ENCODE data around the gene PNPO. TPM values are rescaled to one million over a fixed set of nuclear protein-coding genes. Genes with fewer than 3 reads are reported as not detected.

PNPO gene
- total and polyA plus RNA-seq, 2 of the 13 experiments (the other 11 are each of a cell fraction or from before 2014, with no cell fraction given), result 47.9 to 63.3 TPM

DNA sequence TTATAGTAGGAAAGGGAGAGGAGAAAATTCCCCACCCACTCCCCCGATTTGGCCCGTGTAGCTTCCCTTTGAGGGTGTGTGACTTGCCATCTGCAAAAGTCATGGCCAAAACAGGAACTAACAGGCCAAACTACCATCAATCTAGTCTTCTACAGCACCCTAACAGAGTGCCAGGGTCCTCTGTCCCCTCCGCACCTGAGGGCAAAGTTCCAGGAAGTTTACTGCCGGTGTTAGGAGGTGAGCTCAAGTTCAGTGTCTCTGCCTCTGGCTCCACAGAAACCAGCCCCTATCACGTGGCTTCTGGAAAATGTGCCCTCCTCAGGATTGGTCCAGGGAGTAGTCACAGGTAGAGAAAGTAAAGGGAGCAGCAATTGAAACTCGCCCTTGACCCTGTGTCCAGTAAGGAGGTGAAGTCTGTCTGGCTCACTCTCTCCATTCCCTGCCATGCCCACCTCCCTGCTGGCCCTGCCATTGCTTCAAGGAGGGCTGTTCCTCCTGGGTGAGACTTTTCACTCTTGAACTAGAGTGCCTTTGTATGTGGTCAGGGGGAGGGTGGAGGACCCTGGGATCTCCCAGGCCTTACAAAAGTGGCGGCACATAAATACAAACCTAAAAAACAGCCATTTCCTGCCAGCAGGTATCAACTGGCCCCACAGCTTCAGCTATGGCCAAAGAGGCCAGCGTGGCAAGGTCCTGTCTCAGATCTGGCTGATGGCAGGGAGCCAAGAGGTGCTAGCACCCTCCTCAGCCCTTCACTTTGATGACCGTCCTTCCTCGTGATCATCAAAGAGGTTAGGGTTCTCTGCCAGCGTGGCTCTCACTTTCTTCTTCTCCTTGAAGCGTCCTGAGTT, 11.0 kb downstream of the PNPO start (continued):
- TF ChIP-seq, protein P1, sequence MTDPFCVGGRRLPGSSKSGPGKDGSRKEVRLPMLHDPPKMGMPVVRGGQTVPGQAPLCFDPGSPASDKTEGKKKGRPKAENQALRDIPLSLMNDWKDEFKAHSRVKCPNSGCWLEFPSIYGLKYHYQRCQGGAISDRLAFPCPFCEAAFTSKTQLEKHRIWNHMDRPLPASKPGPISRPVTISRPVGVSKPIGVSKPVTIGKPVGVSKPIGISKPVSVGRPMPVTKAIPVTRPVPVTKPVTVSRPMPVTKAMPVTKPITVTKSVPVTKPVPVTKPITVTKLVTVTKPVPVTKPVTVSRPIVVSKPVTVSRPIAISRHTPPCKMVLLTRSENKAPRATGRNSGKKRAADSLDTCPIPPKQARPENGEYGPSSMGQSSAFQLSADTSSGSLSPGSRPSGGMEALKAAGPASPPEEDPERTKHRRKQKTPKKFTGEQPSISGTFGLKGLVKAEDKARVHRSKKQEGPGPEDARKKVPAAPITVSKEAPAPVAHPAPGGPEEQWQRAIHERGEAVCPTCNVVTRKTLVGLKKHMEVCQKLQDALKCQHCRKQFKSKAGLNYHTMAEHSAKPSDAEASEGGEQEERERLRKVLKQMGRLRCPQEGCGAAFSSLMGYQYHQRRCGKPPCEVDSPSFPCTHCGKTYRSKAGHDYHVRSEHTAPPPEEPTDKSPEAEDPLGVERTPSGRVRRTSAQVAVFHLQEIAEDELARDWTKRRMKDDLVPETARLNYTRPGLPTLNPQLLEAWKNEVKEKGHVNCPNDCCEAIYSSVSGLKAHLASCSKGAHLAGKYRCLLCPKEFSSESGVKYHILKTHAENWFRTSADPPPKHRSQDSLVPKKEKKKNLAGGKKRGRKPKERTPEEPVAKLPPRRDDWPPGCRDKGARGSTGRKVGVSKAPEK (CRISPR knock-in tag; IDR thresholded peaks at IDR 0.05; ENCODE audit: borderline replicate concordance), result 0 out of 2 replicates have a peak, but pooled peaks have one; percentile 40
- TF ChIP-seq ZNF251 (CRISPR knock-in tag; IDR thresholded peaks at IDR 0.05) (no peak), ZNF354B (CRISPR knock-in tag; IDR thresholded peaks at IDR 0.05) (no peak), ATF7 (IDR thresholded peaks at IDR 0.05) (no peak), ATF7 (CRISPR knock-in tag; IDR thresholded peaks at IDR 0.05) (no peak), ZFP90 (CRISPR knock-in tag; IDR thresholded peaks at IDR 0.05; ENCODE audit: borderline replicate concordance) (peak; percentile 74; the same call in 1 of the 2 replicates), ZNF20 (CRISPR knock-in tag; IDR thresholded peaks at IDR 0.05) (no peak), POLR2G (IDR thresholded peaks at IDR 0.05; ENCODE audit: low read depth, low read length) (no peak), ZNF550 (CRISPR knock-in tag; IDR thresholded peaks at IDR 0.05; ENCODE audit: borderline replicate concordance) (no peak), ZIK1 (CRISPR knock-in tag; IDR thresholded peaks at IDR 0.05; ENCODE audit: borderline replicate concordance, low read depth) (no peak), MBNL3 (CRISPR knock-in tag; conservative IDR thresholded peaks at IDR 0.05) (no peak), RARA (CRISPR knock-in tag; IDR thresholded peaks at IDR 0.05) (peak; percentile 99), NFE2L1 (CRISPR knock-in tag; IDR thresholded peaks at IDR 0.05; ENCODE audit: borderline replicate concordance) (no peak), KLF11 (CRISPR knock-in tag; IDR thresholded peaks at IDR 0.05) (no peak), ZNF772 (CRISPR knock-in tag; IDR thresholded peaks at IDR 0.05) (peak; percentile 72; the same call in 1 of the 2 replicates), KLF12 (CRISPR knock-in tag; IDR thresholded peaks at IDR 0.05; ENCODE audit: borderline replicate concordance) (no peak), MED8 (CRISPR knock-in tag; IDR thresholded peaks at IDR 0.05; ENCODE audit: insufficient replicate concordance) (no peak), SIX1 (CRISPR knock-in tag; IDR thresholded peaks at IDR 0.05; ENCODE audit: borderline replicate concordance) (no peak), ZNF556 (CRISPR knock-in tag; IDR thresholded peaks at IDR 0.05; ENCODE audit: borderline replicate concordance) (peak; percentile 77; the same call in 1 of the 2 replicates), ZNF264 (CRISPR knock-in tag; IDR thresholded peaks at IDR 0.05) (no peak), DMAP1 (CRISPR knock-in tag; IDR thresholded peaks at IDR 0.05) (0 out of 2 replicates have a peak, but pooled peaks have one; percentile 36)
- TF ChIP-seq, protein P2, sequence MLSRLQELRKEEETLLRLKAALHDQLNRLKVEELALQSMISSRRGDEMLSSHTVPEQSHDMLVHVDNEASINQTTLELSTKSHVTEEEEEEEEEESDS (CRISPR knock-in tag; IDR thresholded peaks at IDR 0.05; ENCODE audit: borderline replicate concordance), result no peak
- TF ChIP-seq, protein P3, sequence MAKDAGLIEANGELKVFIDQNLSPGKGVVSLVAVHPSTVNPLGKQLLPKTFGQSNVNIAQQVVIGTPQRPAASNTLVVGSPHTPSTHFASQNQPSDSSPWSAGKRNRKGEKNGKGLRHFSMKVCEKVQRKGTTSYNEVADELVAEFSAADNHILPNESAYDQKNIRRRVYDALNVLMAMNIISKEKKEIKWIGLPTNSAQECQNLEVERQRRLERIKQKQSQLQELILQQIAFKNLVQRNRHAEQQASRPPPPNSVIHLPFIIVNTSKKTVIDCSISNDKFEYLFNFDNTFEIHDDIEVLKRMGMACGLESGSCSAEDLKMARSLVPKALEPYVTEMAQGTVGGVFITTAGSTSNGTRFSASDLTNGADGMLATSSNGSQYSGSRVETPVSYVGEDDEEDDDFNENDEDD (CRISPR knock-in tag; IDR thresholded peaks at IDR 0.05; ENCODE audit: borderline replicate concordance), result 0 out of 2 replicates have a peak, but pooled peaks have one; percentile 24
